Breast epithelium (tissue), 4 donors: ENCODE measurements around the gene MEIS2. TPM values are rescaled to one million over a fixed set of nuclear protein-coding genes. Genes with fewer than 3 reads are reported as not detected.
A peak's percentile ranks its signal among the peaks of the same experiment; 100 is the strongest.

ENCODE experiments used
- DNase-seq, 2 donors: peaks; one replicate each; pipeline ENCODE4 v3.0.0-alpha.2; 2019; ENCODE audit warnings: low spot score in 2 of 2
- H3K27ac ChIP-seq, 2 donors: fragments of 200-600 bp; sonication (generic) in 1 of 2; one replicate each; pipeline ENCODE4 v1.5.1; 2016 to 2019; ENCODE audit warnings: mild to moderate bottlenecking in 1 of 2
- H3K27me3 ChIP-seq, 2 donors: fragments of 200-600 bp; sonication (generic) in 1 of 2; one replicate each; pipeline versions ENCODE4 v1.5.1 to v1.6.0; 2017 to 2019; ENCODE audit warnings: control low read depth in 1 of 2, mild to moderate bottlenecking in 1 of 2
- H3K36me3 ChIP-seq: fragments of 200-600 bp; one replicate; pipeline ENCODE4 v1.5.1; 2019
- H3K4me1 ChIP-seq, 2 donors: fragments of 200-600 bp; sonication (generic); one replicate each; pipeline ENCODE4 v1.5.1; 2016 to 2019; ENCODE audit warnings: control low read depth in 1 of 2
- H3K4me3 ChIP-seq, 3 donors: fragments of 200-600 bp; sonication (generic); 1 replicate in 2 of 3; 2 replicates in 1 of 3; pipeline ENCODE4 v1.5.1; 2016 to 2019; ENCODE audit warnings: mild to moderate bottlenecking in 3 of 3, moderate library complexity in 2 of 3
- H3K9me3 ChIP-seq, 2 donors: fragments of 200-600 bp; sonication (generic) in 1 of 2; one replicate each; pipeline ENCODE4 v1.5.1; 2016 to 2019; ENCODE audit warnings: control low read depth in 1 of 2
- POLR2A ChIP-seq: fragments of 450-650 bp; IDR thresholded peaks from one replicate; pipeline ENCODE4 v1.6.1; 2016; ENCODE audit warnings: antibody characterized with exemption, mild to moderate bottlenecking, moderate library complexity
- POLR2AphosphoS5 ChIP-seq, 3 donors: sonication (generic); formaldehyde crosslinking; IDR thresholded peaks; one replicate each; pipeline ENCODE4 v1.6.1; 2017; ENCODE audit warnings: antibody characterized with exemption in 3 of 3
- intact Hi-C: fragments of 100-400 bp; cut with DNase I; formaldehyde crosslinking; loops from one replicate; pipeline ENCODE4 v1.15.1; 2023; ENCODE audit warnings: low total_unique reads
- total RNA-seq, 3 donors: library from RNA; depleted of rRNA; stranded (reverse); fragments of >200 nt; gene quantifications; one replicate each; pipeline ENCODE4 v1.1.0, GENCODE V29; 2016
- TF ChIP-seq, protein P1 (sequence below), 3 donors: fragments of 450-650 bp; IDR thresholded peaks; one replicate each; pipeline ENCODE4 v1.5.1; 2016 to 2017; ENCODE audit warnings: antibody characterized with exemption in 3 of 3, mild to moderate bottlenecking in 3 of 3, moderate library complexity in 3 of 3

The MEIS2 gene
- total RNA-seq, 3 donors from 2014 or later = 18.2 to 55.8 (median 28.5) TPM

DNA sequence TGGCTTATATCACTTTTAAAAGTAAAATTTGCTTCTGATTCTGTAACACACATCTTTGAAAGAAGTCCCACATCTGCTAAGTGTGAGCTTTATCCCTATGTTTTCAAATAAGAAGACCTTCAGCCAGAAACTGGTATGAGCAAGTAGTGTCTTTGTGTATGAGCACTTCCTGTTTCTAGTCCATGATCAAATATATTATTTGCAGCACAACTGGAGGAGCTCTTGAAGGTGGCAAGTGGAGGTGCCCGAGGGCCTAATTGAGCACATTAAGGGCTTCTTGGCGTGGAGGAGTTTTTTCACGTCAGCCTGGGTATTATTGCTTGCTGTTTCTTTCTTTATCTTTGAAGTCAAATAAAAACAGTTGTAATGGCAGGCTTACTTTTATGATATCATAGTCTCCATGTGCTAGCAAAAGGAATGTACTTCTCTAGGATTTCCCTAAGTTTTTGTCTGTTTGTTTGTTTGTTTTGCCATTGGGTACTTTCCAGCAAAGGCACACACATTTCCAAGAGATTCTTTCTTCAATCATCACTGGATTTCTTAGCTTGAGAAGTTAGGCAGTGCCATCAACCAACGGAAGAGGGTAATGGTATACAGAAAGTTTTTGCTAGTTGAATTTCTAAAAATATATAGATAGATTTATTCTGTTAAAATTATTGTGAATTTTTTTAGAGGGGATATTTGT is 68.1 kb downstream of the MEIS2 start:
- H3K27ac ChIP-seq = peak overlapping the region in 1 of 2 donors; percentile 7
- H3K27me3 ChIP-seq = no peaks in the 10 kb centered on the region
- no peak for DNase-seq
- no peaks in the 10 kb centered on the region for H3K36me3 ChIP-seq
- no peak overlapping the region for H3K4me3 ChIP-seq
- intact Hi-C loops = no loop called here
- no peaks in the 10 kb centered on the region for H3K9me3 ChIP-seq
- H3K4me1 ChIP-seq = no peaks in the 10 kb centered on the region
- TF ChIP-seq POLR2AphosphoS5 (IDR thresholded peaks at IDR 0.05) (no peak), POLR2A (no peak)

DNA sequence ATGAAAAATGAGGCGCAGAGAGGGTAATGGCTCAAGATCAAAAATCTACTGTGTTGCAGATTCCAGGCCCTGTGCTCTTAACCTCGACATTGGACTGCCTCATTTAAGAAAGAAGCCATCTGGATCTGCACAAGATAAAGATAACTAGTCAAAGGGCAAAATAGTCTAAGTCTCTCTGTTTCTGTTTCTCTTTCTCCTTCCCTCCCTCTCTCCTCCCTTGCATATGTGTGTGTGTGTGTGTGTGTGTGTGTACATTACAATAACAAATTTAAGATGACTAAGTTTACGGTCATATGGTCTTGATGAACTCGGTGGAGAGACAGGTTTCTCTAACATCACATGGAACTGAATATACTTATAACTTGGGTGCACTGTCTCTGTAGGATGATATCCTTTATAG is 69.2 kb downstream of the MEIS2 start:
- intact Hi-C loops = no loop called here
- peak overlapping the region in 1 of 2 donors; percentile 7 for H3K27ac ChIP-seq
- H3K36me3 ChIP-seq = no peaks in the 10 kb centered on the region
- TF ChIP-seq POLR2AphosphoS5 (IDR thresholded peaks at IDR 0.05) (no peak), POLR2A (no peak)
- TF ChIP-seq, protein P1, sequence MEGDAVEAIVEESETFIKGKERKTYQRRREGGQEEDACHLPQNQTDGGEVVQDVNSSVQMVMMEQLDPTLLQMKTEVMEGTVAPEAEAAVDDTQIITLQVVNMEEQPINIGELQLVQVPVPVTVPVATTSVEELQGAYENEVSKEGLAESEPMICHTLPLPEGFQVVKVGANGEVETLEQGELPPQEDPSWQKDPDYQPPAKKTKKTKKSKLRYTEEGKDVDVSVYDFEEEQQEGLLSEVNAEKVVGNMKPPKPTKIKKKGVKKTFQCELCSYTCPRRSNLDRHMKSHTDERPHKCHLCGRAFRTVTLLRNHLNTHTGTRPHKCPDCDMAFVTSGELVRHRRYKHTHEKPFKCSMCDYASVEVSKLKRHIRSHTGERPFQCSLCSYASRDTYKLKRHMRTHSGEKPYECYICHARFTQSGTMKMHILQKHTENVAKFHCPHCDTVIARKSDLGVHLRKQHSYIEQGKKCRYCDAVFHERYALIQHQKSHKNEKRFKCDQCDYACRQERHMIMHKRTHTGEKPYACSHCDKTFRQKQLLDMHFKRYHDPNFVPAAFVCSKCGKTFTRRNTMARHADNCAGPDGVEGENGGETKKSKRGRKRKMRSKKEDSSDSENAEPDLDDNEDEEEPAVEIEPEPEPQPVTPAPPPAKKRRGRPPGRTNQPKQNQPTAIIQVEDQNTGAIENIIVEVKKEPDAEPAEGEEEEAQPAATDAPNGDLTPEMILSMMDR (IDR thresholded peaks at IDR 0.05) = no peak
- H3K4me3 ChIP-seq = no peak overlapping the region
- H3K4me1 ChIP-seq = no peaks in the 10 kb centered on the region
- DNase-seq = no peak
- H3K27me3 ChIP-seq = no peaks in the 10 kb centered on the region
- no peaks in the 10 kb centered on the region for H3K9me3 ChIP-seq

DNA sequence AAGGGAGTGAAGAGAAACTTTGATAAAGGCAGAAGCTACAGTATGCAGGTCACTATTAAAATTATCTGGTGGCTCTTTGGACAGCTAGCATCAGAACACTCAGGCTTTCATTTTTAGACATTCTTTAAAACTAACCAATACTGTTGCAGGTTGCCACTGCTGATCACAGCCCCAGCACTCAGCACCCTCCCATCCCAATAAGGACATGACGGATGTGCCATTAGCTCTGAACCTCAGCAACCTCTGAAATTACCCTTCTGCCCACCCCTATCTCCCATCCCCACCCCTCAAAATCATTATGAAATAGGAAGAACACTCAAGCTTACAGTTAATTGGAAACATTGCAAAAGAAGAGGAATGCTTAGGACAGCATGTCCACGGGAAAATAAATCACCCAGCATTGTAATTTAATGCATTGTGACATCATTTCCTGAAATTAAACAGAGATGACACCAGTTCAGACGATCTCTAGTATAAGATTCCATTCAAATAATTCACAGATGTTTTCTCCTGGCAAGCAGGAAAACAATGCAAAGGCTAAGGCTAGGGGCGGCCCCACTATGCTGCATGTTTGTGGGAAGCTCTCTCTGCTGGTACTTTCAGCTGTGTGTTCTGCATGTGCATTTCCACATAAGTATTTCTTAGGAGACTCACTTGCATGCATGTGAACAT is 71.6 kb downstream of the MEIS2 start:
- no peaks in the 10 kb centered on the region for H3K4me1 ChIP-seq
- no peaks in the 10 kb centered on the region for H3K27me3 ChIP-seq
- no peak for TF ChIP-seq POLR2A
- no peak for TF ChIP-seq POLR2AphosphoS5 (IDR thresholded peaks at IDR 0.05)
- TF ChIP-seq, protein P1 (IDR thresholded peaks at IDR 0.05) = no peak
- H3K4me3 ChIP-seq = no peak overlapping the region
- no peak overlapping the region for H3K27ac ChIP-seq
- H3K36me3 ChIP-seq = no peaks in the 10 kb centered on the region
- intact Hi-C loops = no loop called here
- no peaks in the 10 kb centered on the region for H3K9me3 ChIP-seq
- DNase-seq = no peak

DNA sequence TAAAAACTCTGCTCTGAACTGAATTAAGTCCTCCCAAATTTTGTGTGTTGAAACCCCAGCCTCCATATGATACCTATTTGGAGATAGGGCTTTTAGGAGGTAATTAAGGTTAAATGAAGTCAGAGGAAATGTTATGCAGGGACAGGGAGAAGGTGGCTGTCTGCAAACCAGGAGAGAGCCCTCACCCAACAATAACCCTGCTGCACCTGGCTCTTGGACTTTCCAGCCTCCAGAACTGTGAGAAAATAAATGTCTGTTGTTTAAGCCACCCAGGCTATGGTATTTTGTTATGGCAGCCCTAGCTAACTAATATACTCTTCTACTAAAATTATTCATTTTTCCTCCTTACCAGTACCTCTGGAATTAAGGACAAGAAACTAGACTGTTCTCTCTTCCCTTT is 79.5 kb downstream of the MEIS2 start:
- TF ChIP-seq, protein P1 (IDR thresholded peaks at IDR 0.05) = no peak
- TF ChIP-seq POLR2AphosphoS5 (IDR thresholded peaks at IDR 0.05) (no peak), POLR2A (no peak)
- no peak overlapping the region for H3K4me3 ChIP-seq
- no peak overlapping the region for H3K27ac ChIP-seq
- no peaks in the 10 kb centered on the region for H3K9me3 ChIP-seq
- H3K4me1 ChIP-seq = no peaks in the 10 kb centered on the region
- H3K27me3 ChIP-seq = no peaks in the 10 kb centered on the region
- no peak for DNase-seq
- intact Hi-C loops = no loop called here
- no peaks in the 10 kb centered on the region for H3K36me3 ChIP-seq

DNA sequence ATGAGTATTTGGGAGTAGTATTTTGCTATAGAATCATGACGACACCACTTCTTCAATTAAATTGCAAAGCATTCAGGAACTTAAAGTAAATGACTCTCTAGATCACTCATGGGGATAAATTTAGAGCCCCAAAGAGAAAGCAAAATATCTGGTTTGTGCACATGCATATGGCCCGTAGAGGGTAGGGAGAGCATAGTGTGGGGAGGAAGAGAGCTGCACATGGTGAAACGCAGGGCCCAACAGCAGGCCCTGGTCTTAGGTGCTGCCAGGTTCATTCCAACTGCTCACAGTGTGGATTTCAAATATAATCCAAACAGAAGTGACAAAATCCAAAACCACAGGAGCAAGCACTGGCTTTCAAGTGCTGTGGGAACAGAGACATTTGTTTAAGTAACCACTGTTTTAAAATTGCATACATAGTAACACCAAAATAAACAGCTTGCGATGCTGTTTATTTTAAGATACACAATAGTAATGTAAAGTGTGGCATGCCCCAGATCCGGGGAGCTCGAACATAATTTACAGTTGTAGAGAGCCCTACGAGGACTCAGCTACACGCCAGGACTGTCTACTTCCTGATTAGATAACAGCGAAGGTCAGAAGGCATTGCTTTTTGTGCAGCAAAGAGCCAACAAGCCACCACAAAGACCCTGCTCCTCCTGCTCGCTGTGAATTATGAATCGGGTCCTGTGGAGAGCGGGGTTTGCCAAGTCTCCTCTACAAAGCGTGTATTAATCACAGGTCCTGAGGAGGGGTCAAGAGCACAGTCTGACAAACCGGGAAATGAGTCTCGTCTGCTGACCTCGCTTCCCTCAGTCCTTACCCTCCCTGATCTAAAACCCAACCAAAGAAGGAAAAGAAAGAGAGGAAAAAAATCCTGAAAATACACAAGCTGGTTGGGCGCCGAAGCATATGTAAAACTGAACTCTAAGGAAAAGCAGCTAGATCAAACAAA is 80.6 kb downstream of the MEIS2 start:
- intact Hi-C loops = no loop called here
- Histone ChIP-seq H3K4me3 (no peak overlapping the region), H3K27me3 (no peaks in the 10 kb centered on the region), H3K36me3 (no peaks in the 10 kb centered on the region), H3K9me3 (no peaks in the 10 kb centered on the region), H3K4me1 (no peaks in the 10 kb centered on the region), H3K27ac (peak overlapping the region; percentile 44 to 52)
- TF ChIP-seq POLR2A = no peak
- TF ChIP-seq, protein P1 (IDR thresholded peaks at IDR 0.05) = no peak
- no peak for TF ChIP-seq POLR2AphosphoS5 (IDR thresholded peaks at IDR 0.05)
- no peak for DNase-seq
